Lower leg skin (tissue), 3 donors: Measurements from ENCODE around the gene PTGFRN.

Experiments
- CTCF ChIP-seq, 3 donors: fragments of 450-650 bp; IDR thresholded peaks; one replicate each; pipeline ENCODE4 v1.5.1; 2016; ENCODE audit warnings: antibody characterized with exemption in 3 of 3, mild to moderate bottlenecking in 3 of 3, moderate library complexity in 2 of 3
- POLR2A ChIP-seq, 2 donors: fragments of 450-650 bp; IDR thresholded peaks; one replicate each; pipeline ENCODE4 v1.6.1; 2016 to 2017; ENCODE audit warnings: antibody characterized with exemption in 2 of 2, mild to moderate bottlenecking in 1 of 2, moderate library complexity in 1 of 2

GRCh38 chr1:116921937-116922336, 12.2 kb downstream of the PTGFRN start:
- no peak for TF ChIP-seq CTCF (IDR thresholded peaks at IDR 0.05)
- no peak for TF ChIP-seq POLR2A (IDR thresholded peaks at IDR 0.05)
